ENCODE measurements around the gene SLC41A3. TPM values are rescaled to one million over a fixed set of nuclear protein-coding genes. Genes with fewer than 3 reads are reported as not detected.

The SLC41A3 gene
- total and polyA plus RNA-seq, 10 of the 15 experiments (the other 5 are each of a cell fraction or from before 2014, with no cell fraction given), result 8.3 to 29.5 (median 16.7) TPM

DNA sequence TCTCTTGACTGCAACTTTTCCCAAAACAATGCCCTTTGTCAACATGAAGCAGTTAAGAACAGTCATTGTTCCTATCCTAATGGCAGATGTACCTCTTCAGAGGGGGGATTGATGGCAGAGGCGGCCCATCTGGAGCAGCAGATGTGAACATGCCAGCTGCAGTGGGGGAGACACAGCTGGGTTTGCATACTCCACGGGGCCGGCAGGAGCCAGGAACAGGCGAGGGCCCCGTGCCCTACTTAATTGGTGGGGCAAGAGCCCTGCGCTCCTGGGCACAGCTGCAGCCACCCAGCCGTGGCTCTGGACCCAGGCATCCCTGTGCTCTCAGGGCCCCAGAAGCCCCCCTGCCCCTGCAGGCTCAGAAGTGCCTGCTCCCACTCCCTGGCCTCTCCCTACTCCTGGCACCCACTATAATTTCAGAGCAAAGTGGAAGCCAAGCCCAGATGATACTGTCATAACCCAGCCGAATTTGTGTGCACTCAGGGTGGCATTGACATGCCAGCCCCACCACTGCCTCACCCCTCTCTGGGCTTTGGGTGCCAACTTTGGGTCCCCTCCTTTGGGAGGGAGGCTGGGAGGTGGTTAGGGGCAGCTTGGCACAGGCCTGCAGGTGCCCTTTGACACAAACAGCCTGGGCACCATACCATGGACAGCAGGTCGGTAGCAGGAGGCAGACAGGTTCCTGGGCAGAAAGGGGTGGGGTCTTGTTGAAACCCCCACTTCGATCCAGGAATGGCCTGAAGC is 80.3 kb downstream of the SLC41A3 start (continued):
- TF ChIP-seq, protein P1, sequence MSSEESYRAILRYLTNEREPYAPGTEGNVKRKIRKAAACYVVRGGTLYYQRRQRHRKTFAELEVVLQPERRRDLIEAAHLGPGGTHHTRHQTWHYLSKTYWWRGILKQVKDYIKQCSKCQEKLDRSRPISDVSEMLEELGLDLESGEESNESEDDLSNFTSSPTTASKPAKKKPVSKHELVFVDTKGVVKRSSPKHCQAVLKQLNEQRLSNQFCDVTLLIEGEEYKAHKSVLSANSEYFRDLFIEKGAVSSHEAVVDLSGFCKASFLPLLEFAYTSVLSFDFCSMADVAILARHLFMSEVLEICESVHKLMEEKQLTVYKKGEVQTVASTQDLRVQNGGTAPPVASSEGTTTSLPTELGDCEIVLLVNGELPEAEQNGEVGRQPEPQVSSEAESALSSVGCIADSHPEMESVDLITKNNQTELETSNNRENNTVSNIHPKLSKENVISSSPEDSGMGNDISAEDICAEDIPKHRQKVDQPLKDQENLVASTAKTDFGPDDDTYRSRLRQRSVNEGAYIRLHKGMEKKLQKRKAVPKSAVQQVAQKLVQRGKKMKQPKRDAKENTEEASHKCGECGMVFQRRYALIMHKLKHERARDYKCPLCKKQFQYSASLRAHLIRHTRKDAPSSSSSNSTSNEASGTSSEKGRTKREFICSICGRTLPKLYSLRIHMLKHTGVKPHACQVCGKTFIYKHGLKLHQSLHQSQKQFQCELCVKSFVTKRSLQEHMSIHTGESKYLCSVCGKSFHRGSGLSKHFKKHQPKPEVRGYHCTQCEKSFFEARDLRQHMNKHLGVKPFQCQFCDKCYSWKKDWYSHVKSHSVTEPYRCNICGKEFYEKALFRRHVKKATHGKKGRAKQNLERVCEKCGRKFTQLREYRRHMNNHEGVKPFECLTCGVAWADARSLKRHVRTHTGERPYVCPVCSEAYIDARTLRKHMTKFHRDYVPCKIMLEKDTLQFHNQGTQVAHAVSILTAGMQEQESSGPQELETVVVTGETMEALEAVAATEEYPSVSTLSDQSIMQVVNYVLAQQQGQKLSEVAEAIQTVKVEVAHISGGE (CRISPR knock-in tag; IDR thresholded peaks at IDR 0.05), result no peak
- TF ChIP-seq KLF5 (IDR thresholded peaks at IDR 0.05; ENCODE audit: partially characterized antibody) (no peak), WRNIP1 (IDR thresholded peaks at IDR 0.05; ENCODE audit: borderline replicate concordance, low read depth, low read length) (no peak), NBN (IDR thresholded peaks at IDR 0.05) (no peak), SIX5 (IDR thresholded peaks at IDR 0.05; ENCODE audit: low read depth, low read length, severe bottlenecking) (no peak), POU2F2 (IDR thresholded peaks at IDR 0.05; ENCODE audit: borderline replicate concordance, low read depth, low read length) (no peak), BMI1 (IDR thresholded peaks at IDR 0.05; ENCODE audit: borderline replicate concordance) (no peak)
- TF ChIP-seq, protein P2, sequence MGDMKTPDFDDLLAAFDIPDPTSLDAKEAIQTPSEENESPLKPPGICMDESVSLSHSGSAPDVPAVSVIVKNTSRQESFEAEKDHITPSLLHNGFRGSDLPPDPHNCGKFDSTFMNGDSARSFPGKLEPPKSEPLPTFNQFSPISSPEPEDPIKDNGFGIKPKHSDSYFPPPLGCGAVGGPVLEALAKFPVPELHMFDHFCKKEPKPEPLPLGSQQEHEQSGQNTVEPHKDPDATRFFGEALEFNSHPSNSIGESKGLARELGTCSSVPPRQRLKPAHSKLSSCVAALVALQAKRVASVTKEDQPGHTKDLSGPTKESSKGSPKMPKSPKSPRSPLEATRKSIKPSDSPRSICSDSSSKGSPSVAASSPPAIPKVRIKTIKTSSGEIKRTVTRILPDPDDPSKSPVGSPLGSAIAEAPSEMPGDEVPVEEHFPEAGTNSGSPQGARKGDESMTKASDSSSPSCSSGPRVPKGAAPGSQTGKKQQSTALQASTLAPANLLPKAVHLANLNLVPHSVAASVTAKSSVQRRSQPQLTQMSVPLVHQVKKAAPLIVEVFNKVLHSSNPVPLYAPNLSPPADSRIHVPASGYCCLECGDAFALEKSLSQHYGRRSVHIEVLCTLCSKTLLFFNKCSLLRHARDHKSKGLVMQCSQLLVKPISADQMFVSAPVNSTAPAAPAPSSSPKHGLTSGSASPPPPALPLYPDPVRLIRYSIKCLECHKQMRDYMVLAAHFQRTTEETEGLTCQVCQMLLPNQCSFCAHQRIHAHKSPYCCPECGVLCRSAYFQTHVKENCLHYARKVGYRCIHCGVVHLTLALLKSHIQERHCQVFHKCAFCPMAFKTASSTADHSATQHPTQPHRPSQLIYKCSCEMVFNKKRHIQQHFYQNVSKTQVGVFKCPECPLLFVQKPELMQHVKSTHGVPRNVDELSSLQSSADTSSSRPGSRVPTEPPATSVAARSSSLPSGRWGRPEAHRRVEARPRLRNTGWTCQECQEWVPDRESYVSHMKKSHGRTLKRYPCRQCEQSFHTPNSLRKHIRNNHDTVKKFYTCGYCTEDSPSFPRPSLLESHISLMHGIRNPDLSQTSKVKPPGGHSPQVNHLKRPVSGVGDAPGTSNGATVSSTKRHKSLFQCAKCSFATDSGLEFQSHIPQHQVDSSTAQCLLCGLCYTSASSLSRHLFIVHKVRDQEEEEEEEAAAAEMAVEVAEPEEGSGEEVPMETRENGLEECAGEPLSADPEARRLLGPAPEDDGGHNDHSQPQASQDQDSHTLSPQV (IDR thresholded peaks at IDR 0.05), result no peak
- TF ChIP-seq, protein P3, sequence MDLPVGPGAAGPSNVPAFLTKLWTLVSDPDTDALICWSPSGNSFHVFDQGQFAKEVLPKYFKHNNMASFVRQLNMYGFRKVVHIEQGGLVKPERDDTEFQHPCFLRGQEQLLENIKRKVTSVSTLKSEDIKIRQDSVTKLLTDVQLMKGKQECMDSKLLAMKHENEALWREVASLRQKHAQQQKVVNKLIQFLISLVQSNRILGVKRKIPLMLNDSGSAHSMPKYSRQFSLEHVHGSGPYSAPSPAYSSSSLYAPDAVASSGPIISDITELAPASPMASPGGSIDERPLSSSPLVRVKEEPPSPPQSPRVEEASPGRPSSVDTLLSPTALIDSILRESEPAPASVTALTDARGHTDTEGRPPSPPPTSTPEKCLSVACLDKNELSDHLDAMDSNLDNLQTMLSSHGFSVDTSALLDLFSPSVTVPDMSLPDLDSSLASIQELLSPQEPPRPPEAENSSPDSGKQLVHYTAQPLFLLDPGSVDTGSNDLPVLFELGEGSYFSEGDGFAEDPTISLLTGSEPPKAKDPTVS (IDR thresholded peaks at IDR 0.05; ENCODE audit: low read depth, low read length), result no peak
- TF ChIP-seq, protein P4, sequence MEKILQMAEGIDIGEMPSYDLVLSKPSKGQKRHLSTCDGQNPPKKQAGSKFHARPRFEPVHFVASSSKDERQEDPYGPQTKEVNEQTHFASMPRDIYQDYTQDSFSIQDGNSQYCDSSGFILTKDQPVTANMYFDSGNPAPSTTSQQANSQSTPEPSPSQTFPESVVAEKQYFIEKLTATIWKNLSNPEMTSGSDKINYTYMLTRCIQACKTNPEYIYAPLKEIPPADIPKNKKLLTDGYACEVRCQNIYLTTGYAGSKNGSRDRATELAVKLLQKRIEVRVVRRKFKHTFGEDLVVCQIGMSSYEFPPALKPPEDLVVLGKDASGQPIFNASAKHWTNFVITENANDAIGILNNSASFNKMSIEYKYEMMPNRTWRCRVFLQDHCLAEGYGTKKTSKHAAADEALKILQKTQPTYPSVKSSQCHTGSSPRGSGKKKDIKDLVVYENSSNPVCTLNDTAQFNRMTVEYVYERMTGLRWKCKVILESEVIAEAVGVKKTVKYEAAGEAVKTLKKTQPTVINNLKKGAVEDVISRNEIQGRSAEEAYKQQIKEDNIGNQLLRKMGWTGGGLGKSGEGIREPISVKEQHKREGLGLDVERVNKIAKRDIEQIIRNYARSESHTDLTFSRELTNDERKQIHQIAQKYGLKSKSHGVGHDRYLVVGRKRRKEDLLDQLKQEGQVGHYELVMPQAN (conservative IDR thresholded peaks at IDR 0.05), result no peak
- TF ChIP-seq, protein P5, sequence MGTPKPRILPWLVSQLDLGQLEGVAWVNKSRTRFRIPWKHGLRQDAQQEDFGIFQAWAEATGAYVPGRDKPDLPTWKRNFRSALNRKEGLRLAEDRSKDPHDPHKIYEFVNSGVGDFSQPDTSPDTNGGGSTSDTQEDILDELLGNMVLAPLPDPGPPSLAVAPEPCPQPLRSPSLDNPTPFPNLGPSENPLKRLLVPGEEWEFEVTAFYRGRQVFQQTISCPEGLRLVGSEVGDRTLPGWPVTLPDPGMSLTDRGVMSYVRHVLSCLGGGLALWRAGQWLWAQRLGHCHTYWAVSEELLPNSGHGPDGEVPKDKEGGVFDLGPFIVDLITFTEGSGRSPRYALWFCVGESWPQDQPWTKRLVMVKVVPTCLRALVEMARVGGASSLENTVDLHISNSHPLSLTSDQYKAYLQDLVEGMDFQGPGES (IDR thresholded peaks at IDR 0.05), result no peak
